Esophagus muscularis mucosa (tissue), 4 donors: ENCODE measurements around the gene OTOS. TPM values are rescaled to one million over a fixed set of nuclear protein-coding genes. Genes with fewer than 3 reads are reported as not detected.

ENCODE experiments used
- DNase-seq: peaks from one replicate; pipeline ENCODE4 v3.0.0-alpha.2; 2017; ENCODE audit errors: extremely low spot score
- H3K27ac ChIP-seq, 4 donors: fragments of 200-600 bp; sonication (generic); replicated peaks in 1 of 4; 1 replicate in 3 of 4; 2 replicates in 1 of 4; pipeline ENCODE4 v1.5.1; 2016 to 2019; ENCODE audit warnings: mild to moderate bottlenecking in 1 of 4
- H3K27me3 ChIP-seq, 4 donors: fragments of 200-600 bp; sonication (generic); one replicate each; pipeline versions ENCODE4 v1.5.1 to v1.6.0; 2016 to 2019
- H3K36me3 ChIP-seq, 4 donors: fragments of 200-600 bp; sonication (generic); one replicate each; pipeline ENCODE4 v1.5.1; 2016 to 2019
- H3K4me1 ChIP-seq, 4 donors: fragments of 200-600 bp; sonication (generic); one replicate each; pipeline ENCODE4 v1.5.1; 2016 to 2019
- H3K4me3 ChIP-seq, 4 donors: fragments of 200-600 bp; sonication (generic); 1 replicate in 2 of 4; 2 replicates in 2 of 4; pipeline ENCODE4 v1.5.1; 2016 to 2019; ENCODE audit warnings: mild to moderate bottlenecking in 4 of 4, moderate library complexity in 1 of 4
- H3K9me3 ChIP-seq, 4 donors: fragments of 200-600 bp; sonication (generic); 1 replicate in 3 of 4; 2 replicates in 1 of 4; pipeline ENCODE4 v1.5.1; 2016 to 2019
- CTCF ChIP-seq, 3 experiments: fragments of 200-600 bp in 2 of 3; fragments of 450-650 bp in 1 of 3; sonication (generic) in 2 of 3; IDR thresholded peaks; one replicate each; pipeline ENCODE4 v1.5.1; 2017 to 2019; ENCODE audit warnings: antibody characterized with exemption in 3 of 3, mild to moderate bottlenecking in 2 of 3, moderate library complexity in 1 of 3
- EP300 ChIP-seq: sonication (generic); formaldehyde crosslinking; IDR thresholded peaks from one replicate; pipeline ENCODE4 v1.6.1; 2017; ENCODE audit warnings: antibody characterized with exemption
- POLR2A ChIP-seq: fragments of 450-650 bp; IDR thresholded peaks from one replicate; pipeline ENCODE4 v1.6.1; 2017; ENCODE audit warnings: antibody characterized with exemption, moderate library complexity, mild to moderate bottlenecking, low read depth
- POLR2AphosphoS5 ChIP-seq, 2 donors: sonication (generic); formaldehyde crosslinking; IDR thresholded peaks; one replicate each; pipeline ENCODE4 v1.6.1; 2017; ENCODE audit warnings: antibody characterized with exemption in 2 of 2
- WGBS: methylation state at CpG from one replicate; pipeline ENCODE4 v1.1.5; 2018; 5-methylcytosine and 5-hydroxymethylcytosine counted together
- intact Hi-C: fragments of 100-400 bp; cut with DNase I; formaldehyde crosslinking; loops from one replicate; pipeline ENCODE4 v1.15.1; 2023
- total RNA-seq, 4 donors: library from RNA; depleted of rRNA; stranded (reverse); fragments of >200 nt; gene quantifications; one replicate each; pipeline versions ENCODE4 v1.1.0 to v1.2.1, GENCODE V29; 2016

Gene OTOS
- total RNA-seq, 4 donors from 2014 or later = not detected

- Histone ChIP-seq H3K27me3 (peaks cover 0 to 39% (median 0%) of the 10 kb centered on the region in 4 donors), H3K9me3 (peaks cover 0 to 13% (median 4%) of the 10 kb centered on the region in 4 donors), H3K4me3 (no peak overlapping the region), H3K4me1 (no peaks in the 10 kb centered on the region), H3K27ac (no peak overlapping the region), H3K36me3 (no peaks in the 10 kb centered on the region)
- TF ChIP-seq EP300 = no peak
- TF ChIP-seq CTCF (IDR thresholded peaks at IDR 0.05) = no peak
- TF ChIP-seq POLR2AphosphoS5 (IDR thresholded peaks at IDR 0.05) = no peak
- no peak for TF ChIP-seq POLR2A
- intact Hi-C loops = no loop called here
- WGBS = 81% methylated on average over 6 of the region's 6 CpGs
- DNase-seq = no peak
Observed at GRCh38 chr2:240114233-240114632, 26.2 kb downstream of the OTOS start.

GRCh38 chr2:240112914-240113690 lies 27.4 kb downstream of the OTOS start:
- H3K4me3 ChIP-seq = no peak overlapping the region
- peaks cover 0 to 9% (median 4%) of the 10 kb centered on the region in 4 donors for H3K9me3 ChIP-seq
- no peak overlapping the region for H3K27ac ChIP-seq
- WGBS = 27% methylated on average over 5 of the region's 5 CpGs
- intact Hi-C loops = no loop called here
- H3K4me1 ChIP-seq = no peaks in the 10 kb centered on the region
- TF ChIP-seq CTCF (IDR thresholded peaks at IDR 0.05) (no peak), POLR2A (no peak)
- DNase-seq = peak; percentile 85
- H3K27me3 ChIP-seq = peaks cover 0 to 45% (median 0%) of the 10 kb centered on the region in 4 donors
- H3K36me3 ChIP-seq = no peaks in the 10 kb centered on the region

- WGBS = 35% methylated on average over 10 of the region's 10 CpGs
- peak; percentile 91 for DNase-seq
- TF ChIP-seq POLR2A (no peak), POLR2AphosphoS5 (IDR thresholded peaks at IDR 0.05) (no peak), EP300 (no peak), CTCF (IDR thresholded peaks at IDR 0.05) (no peak)
Observed at GRCh38 chr2:240111253-240111652, 29.2 kb downstream of the OTOS start.

GRCh38 chr2:240109386-240109785 lies 31.1 kb downstream of the OTOS start:
- Histone ChIP-seq H3K4me1 (no peaks in the 10 kb centered on the region), H3K27ac (no peak overlapping the region), H3K36me3 (no peaks in the 10 kb centered on the region), H3K27me3 (peaks cover 0 to 66% (median 0%) of the 10 kb centered on the region in 4 donors), H3K9me3 (no peaks in the 10 kb centered on the region), H3K4me3 (no peak overlapping the region)
- DNase-seq = peak; percentile 92
- intact Hi-C loops = no loop called here
- 67% methylated on average over 9 of the region's 11 CpGs for WGBS
- TF ChIP-seq POLR2AphosphoS5 (IDR thresholded peaks at IDR 0.05) = no peak
- TF ChIP-seq EP300 = no peak
- TF ChIP-seq POLR2A = no peak
- no peak for TF ChIP-seq CTCF (IDR thresholded peaks at IDR 0.05)

More at GRCh38 chr2:240111253-240111652, 29.2 kb downstream of the OTOS start:
- Histone ChIP-seq H3K27ac (no peak overlapping the region), H3K4me3 (no peak overlapping the region), H3K9me3 (peaks cover 0 to 9% (median 4%) of the 10 kb centered on the region in 4 donors), H3K36me3 (no peaks in the 10 kb centered on the region), H3K4me1 (no peaks in the 10 kb centered on the region), H3K27me3 (peaks cover 0 to 54% (median 0%) of the 10 kb centered on the region in 4 donors)
- intact Hi-C loops = no loop called here
